HG03565 (cell line): ENCODE results near the gene SRRT.
"Not testable (repeated sequence)": the region's sequence is repeated elsewhere in the genome, so short reads cannot be mapped to it uniquely, and the experiment has no call there.

Experiments
- ATAC-seq: cut with Tn5 transposase; IDR thresholded peaks from one replicate; pipeline ENCODE4 v1.9.1; 2021; ENCODE audit warnings: mild to moderate bottlenecking, moderate library complexity; ENCODE audit not compliant: unreplicated experiment

SRRT gene

DNA sequence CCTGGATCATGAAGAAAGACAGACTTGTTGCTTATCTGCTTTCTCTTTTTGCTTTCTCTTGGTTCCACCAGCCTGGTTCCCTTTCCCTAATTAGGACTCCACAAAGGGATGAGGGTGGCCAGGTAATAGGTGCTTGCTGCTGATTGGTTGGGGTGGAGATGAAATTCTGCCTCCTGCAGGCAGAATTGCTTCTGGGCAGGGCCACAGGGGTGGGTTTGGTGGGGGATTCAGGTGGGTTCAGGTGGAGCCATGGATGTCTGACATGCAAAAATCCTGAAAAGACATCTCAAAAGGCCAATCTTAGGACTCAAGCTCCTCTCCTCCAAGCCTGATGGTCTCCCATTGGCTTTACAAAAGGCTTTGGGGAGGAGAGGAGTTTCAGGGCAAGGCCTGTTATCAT lies 46.1 kb downstream of the SRRT start:
- ATAC-seq = no peak

- not testable (repeated sequence) for ATAC-seq
These were observed 48.7 kb downstream of the SRRT start for GRCh38 chr7:100923616-100924015.

DNA sequence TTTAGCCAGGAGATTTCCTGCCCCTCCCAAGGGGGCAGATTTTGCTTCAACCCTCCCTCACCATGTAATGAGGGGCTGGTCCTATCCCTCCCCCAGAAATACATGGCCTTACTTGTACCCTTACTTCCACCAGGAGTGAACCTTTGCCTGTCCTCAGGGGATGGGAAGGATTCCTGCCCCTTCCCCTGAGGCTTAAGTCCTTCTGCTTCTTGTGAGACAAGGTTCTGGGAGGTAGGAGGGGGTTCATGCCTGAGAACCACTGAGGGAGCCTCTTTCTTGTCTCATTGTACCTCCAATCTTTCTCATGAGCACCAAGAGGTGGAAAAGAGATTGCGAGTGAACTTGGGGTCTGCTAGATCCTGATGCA lies 54.9 kb downstream of the SRRT start:
- no peak for ATAC-seq

DNA sequence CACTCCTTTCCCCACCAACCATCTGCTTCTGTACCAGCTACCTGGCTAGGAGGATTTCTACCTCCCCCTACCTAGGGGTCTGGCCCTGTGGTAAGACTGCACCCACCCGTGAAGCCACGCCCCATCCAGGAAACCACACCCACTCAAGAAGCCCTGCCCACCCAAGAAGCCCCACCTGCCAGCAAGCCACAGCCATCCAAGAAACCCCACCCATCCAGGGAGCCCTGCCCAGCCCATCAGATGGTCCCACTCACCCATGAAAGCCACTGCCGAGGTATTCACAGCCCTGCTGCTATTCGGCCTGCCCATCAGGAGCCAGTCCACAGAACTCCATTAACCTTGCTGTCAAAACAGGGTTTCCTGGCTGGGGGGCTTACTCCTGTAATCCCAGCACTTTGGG lies 58.8 kb downstream of the SRRT start:
- no peak for ATAC-seq

GRCh38 chr7:100935381-100935780 lies 60.5 kb downstream of the SRRT start:
- not testable (repeated sequence) for ATAC-seq

- not testable (repeated sequence) for ATAC-seq
These were observed 61.3 kb downstream of the SRRT start for GRCh38 chr7:100936167-100936566.
